Activated naive CD8-positive, alpha-beta T cell treated with anti-CD3 and anti-CD28 coated beads for 36 hours (primary cell): ENCODE measurements around the gene CCNY. TPM values are rescaled to one million over a fixed set of nuclear protein-coding genes. Genes with fewer than 3 reads are reported as not detected.
"Not testable (repeated sequence)": the region's sequence is repeated elsewhere in the genome, so short reads cannot be mapped to it uniquely, and the experiment has no call there.

Experiments used
- DNase-seq: peaks from one replicate; pipeline ENCODE4 v3.0.0; 2021
- H3K27ac Mint-ChIP-seq: one replicate; pipeline ENCODE4 v1.8.0; 2022; ENCODE audit warnings: mild to moderate bottlenecking, moderate library complexity, mixed read lengths
- H3K27me3 Mint-ChIP-seq: one replicate; pipeline ENCODE4 v1.8.0; 2022; ENCODE audit warnings: mild to moderate bottlenecking, mixed read lengths
- H3K36me3 Mint-ChIP-seq: one replicate; pipeline ENCODE4 v1.8.0; 2021; ENCODE audit warnings: mild to moderate bottlenecking, mixed read lengths
- H3K4me1 Mint-ChIP-seq: one replicate; pipeline ENCODE4 v1.8.0; 2021; ENCODE audit warnings: mixed read lengths
- H3K4me3 Mint-ChIP-seq: one replicate; pipeline ENCODE4 v1.8.0; 2022; ENCODE audit warnings: mild to moderate bottlenecking, moderate library complexity, mixed read lengths
- H3K9me3 Mint-ChIP-seq: one replicate; pipeline ENCODE4 v1.8.0; 2022; ENCODE audit warnings: mixed read lengths
- total RNA-seq, 2 experiments: library from RNA; stranded (reverse); gene quantifications; one replicate each; pipeline ENCODE4 v1.2.3, GENCODE V29; 2021

Gene CCNY
- 10 to 100 TPM; 52.1 to 55.2 TPM for total RNA-seq

- peak; percentile 75 for DNase-seq
- peak within 1 kb of the TSS; percentile 91 for H3K4me3 Mint-ChIP-seq
- peaks cover 18% of the 10 kb centered on the region for H3K36me3 Mint-ChIP-seq
These were observed at the start of gene CCNY for GRCh38 chr10:35336084-35336831. Gene CCNY (plus strand): TSS chr10:35336509. CDS start chr10:35337054, 545 bp downstream.

GRCh38 chr10:35289198-35289597 lies 47.1 kb upstream of the CCNY start:
- no peak for DNase-seq
- Mint-ChIP-seq H3K27ac (no peak overlapping the region), H3K4me3 (no peak overlapping the region), H3K9me3 (no peaks in the 10 kb centered on the region), H3K36me3 (no peaks in the 10 kb centered on the region), H3K27me3 (no peaks in the 10 kb centered on the region), H3K4me1 (no peaks in the 10 kb centered on the region)

More at GRCh38 chr10:35336084-35336831, at the start of gene CCNY:
- peak within 1 kb of the TSS; percentile 93 for H3K27ac Mint-ChIP-seq
- peaks cover 68% of the 10 kb centered on the region for H3K4me1 Mint-ChIP-seq
- no peaks in the 10 kb centered on the region for H3K27me3 Mint-ChIP-seq
- no peaks in the 10 kb centered on the region for H3K9me3 Mint-ChIP-seq

GRCh38 chr10:35294506-35294905 lies 41.8 kb upstream of the CCNY start:
- Mint-ChIP-seq H3K36me3 (no peaks in the 10 kb centered on the region), H3K27me3 (peaks cover 9% of the 10 kb centered on the region), H3K4me3 (no peak overlapping the region), H3K27ac (no peak overlapping the region), H3K9me3 (no peaks in the 10 kb centered on the region), H3K4me1 (no peaks in the 10 kb centered on the region)
- no peak for DNase-seq

- Mint-ChIP-seq H3K27me3 (peaks cover 12% of the 10 kb centered on the region), H3K9me3 (no peaks in the 10 kb centered on the region), H3K27ac (no peak overlapping the region), H3K4me3 (no peak overlapping the region), H3K4me1 (no peaks in the 10 kb centered on the region), H3K36me3 (no peaks in the 10 kb centered on the region)
- DNase-seq, result no peak
These were observed 37.3 kb upstream of the CCNY start for GRCh38 chr10:35299016-35299415.

GRCh38 chr10:35300063-35300699 lies 36.1 kb upstream of the CCNY start:
- Mint-ChIP-seq H3K36me3 (no peaks in the 10 kb centered on the region), H3K27ac (no peak overlapping the region), H3K4me1 (no peaks in the 10 kb centered on the region), H3K27me3 (peaks cover 12% of the 10 kb centered on the region), H3K9me3 (no peaks in the 10 kb centered on the region), H3K4me3 (no peak overlapping the region)
- no peak for DNase-seq

GRCh38 chr10:35304649-35305048 lies 31.7 kb upstream of the CCNY start:
- Mint-ChIP-seq H3K27ac (no peak overlapping the region), H3K9me3 (no peaks in the 10 kb centered on the region), H3K27me3 (peaks cover 13% of the 10 kb centered on the region), H3K4me3 (no peak overlapping the region), H3K4me1 (no peaks in the 10 kb centered on the region), H3K36me3 (no peaks in the 10 kb centered on the region)
- no peak for DNase-seq

- no peaks in the 10 kb centered on the region for H3K9me3 Mint-ChIP-seq
- no peak overlapping the region for H3K4me3 Mint-ChIP-seq
- H3K36me3 Mint-ChIP-seq, result no peaks in the 10 kb centered on the region
- no peak for DNase-seq
- peaks cover 13% of the 10 kb centered on the region for H3K27me3 Mint-ChIP-seq
- H3K27ac Mint-ChIP-seq, result no peak overlapping the region
- H3K4me1 Mint-ChIP-seq, result no peaks in the 10 kb centered on the region
These were observed 29.5 kb upstream of the CCNY start for GRCh38 chr10:35306852-35307251.

- Mint-ChIP-seq H3K4me1 (no peaks in the 10 kb centered on the region), H3K9me3 (no peaks in the 10 kb centered on the region), H3K27ac (no peak overlapping the region), H3K4me3 (no peak overlapping the region), H3K27me3 (peaks cover 13% of the 10 kb centered on the region), H3K36me3 (no peaks in the 10 kb centered on the region)
- DNase-seq, result no peak
These were observed 29.0 kb upstream of the CCNY start for GRCh38 chr10:35307297-35307696.

GRCh38 chr10:35308809-35309208 lies 27.5 kb upstream of the CCNY start:
- H3K27ac Mint-ChIP-seq, result no peak overlapping the region
- peaks cover 12% of the 10 kb centered on the region for H3K27me3 Mint-ChIP-seq
- H3K4me1 Mint-ChIP-seq, result no peaks in the 10 kb centered on the region

GRCh38 chr10:35314142-35314541 lies 22.2 kb upstream of the CCNY start:
- H3K4me1 Mint-ChIP-seq, DNase-seq, H3K27me3 Mint-ChIP-seq, H3K4me3 Mint-ChIP-seq, H3K27ac Mint-ChIP-seq: not testable (repeated sequence)
- Mint-ChIP-seq H3K36me3 (peaks cover 44% of the 10 kb centered on the region), H3K9me3 (peaks cover 17% of the 10 kb centered on the region)

More at GRCh38 chr10:35308809-35309208, 27.5 kb upstream of the CCNY start:
- DNase-seq, result no peak
- Mint-ChIP-seq H3K9me3 (peaks cover 3% of the 10 kb centered on the region), H3K4me3 (no peak overlapping the region), H3K36me3 (peaks cover 10% of the 10 kb centered on the region)

GRCh38 chr10:35315235-35315634 lies 21.1 kb upstream of the CCNY start:
- not testable (repeated sequence) for H3K27me3 Mint-ChIP-seq, H3K4me3 Mint-ChIP-seq, H3K27ac Mint-ChIP-seq, H3K4me1 Mint-ChIP-seq, DNase-seq
- peaks cover 45% of the 10 kb centered on the region for H3K36me3 Mint-ChIP-seq
- H3K9me3 Mint-ChIP-seq, result peaks cover 18% of the 10 kb centered on the region

GRCh38 chr10:35316218-35316967 lies 19.9 kb upstream of the CCNY start:
- Mint-ChIP-seq H3K27ac (no peak overlapping the region), H3K27me3 (no peaks in the 10 kb centered on the region), H3K36me3 (peaks cover 49% of the 10 kb centered on the region), H3K4me1 (peaks cover 3% of the 10 kb centered on the region), H3K9me3 (peaks cover 18% of the 10 kb centered on the region), H3K4me3 (no peak overlapping the region)
- no peak for DNase-seq

- Mint-ChIP-seq H3K4me3 (no peak overlapping the region), H3K27ac (no peak overlapping the region), H3K27me3 (no peaks in the 10 kb centered on the region), H3K4me1 (peaks cover 3% of the 10 kb centered on the region), H3K9me3 (peaks cover 19% of the 10 kb centered on the region), H3K36me3 (peaks cover 55% of the 10 kb centered on the region)
- DNase-seq, result no peak
These were observed 17.8 kb upstream of the CCNY start for GRCh38 chr10:35318551-35318950.

GRCh38 chr10:35320341-35320740 lies 16.0 kb upstream of the CCNY start:
- Mint-ChIP-seq H3K4me1 (peaks cover 6% of the 10 kb centered on the region), H3K9me3 (peaks cover 9% of the 10 kb centered on the region), H3K27ac (no peak overlapping the region), H3K27me3 (no peaks in the 10 kb centered on the region), H3K36me3 (peaks cover 42% of the 10 kb centered on the region), H3K4me3 (no peak overlapping the region)
- no peak for DNase-seq

GRCh38 chr10:35322636-35323035 lies 13.7 kb upstream of the CCNY start:
- Mint-ChIP-seq H3K4me3 (no peak overlapping the region), H3K36me3 (peaks cover 27% of the 10 kb centered on the region), H3K9me3 (peaks cover 6% of the 10 kb centered on the region), H3K4me1 (peaks cover 8% of the 10 kb centered on the region), H3K27ac (no peak overlapping the region), H3K27me3 (no peaks in the 10 kb centered on the region)
- DNase-seq, result no peak
